Endothelial cell of umbilical vein (primary cell): ENCODE data around the gene RNF144B.

ENCODE experiments used
- CTCF ChIP-seq, 2 donors: IDR thresholded peaks; 1 replicate in 1 of 2; 2 replicates in 1 of 2; pipeline ENCODE4 v1.5.1; 2011; ENCODE audit warnings: low read length in 2 of 2, mild to moderate bottlenecking in 2 of 2, moderate library complexity in 2 of 2, control low read depth in 1 of 2, inconsistent platforms in 1 of 2, low read depth in 1 of 2; ENCODE audit not compliant: insufficient read depth in 1 of 2; ENCODE audit errors: extremely low read depth in 1 of 2
- EZH2 ChIP-seq: IDR thresholded peaks from 2 replicates; pipeline ENCODE4 v1.6.1; 2012; ENCODE audit warnings: borderline replicate concordance, low read depth, mild to moderate bottlenecking, moderate library complexity, low read length, inconsistent platforms; ENCODE audit not compliant: severe bottlenecking
- GATA2 ChIP-seq: IDR thresholded peaks from 2 replicates; pipeline ENCODE4 v1.7.0; 2011; ENCODE audit warnings: low read depth, mild to moderate bottlenecking, moderate library complexity, mixed read lengths, low read length; ENCODE audit not compliant: insufficient read length, insufficient read depth
- JUN ChIP-seq: IDR thresholded peaks from 2 replicates; pipeline ENCODE4 v1.6.1; 2011; ENCODE audit warnings: borderline replicate concordance, low read depth; ENCODE audit not compliant: insufficient read length, insufficient read depth
- MAX ChIP-seq: IDR thresholded peaks from 2 replicates; pipeline ENCODE4 v1.6.1; 2011; ENCODE audit not compliant: insufficient read depth, insufficient read length
- MYC ChIP-seq: IDR thresholded peaks from one replicate; pipeline ENCODE4 v1.6.1; 2011; ENCODE audit warnings: mild to moderate bottlenecking, low read depth, low read length
- POLR2A ChIP-seq: IDR thresholded peaks from 2 replicates; pipeline ENCODE4 v1.6.1; 2012; ENCODE audit warnings: low read depth, mild to moderate bottlenecking, control low read depth, low read length
- POLR2AphosphoS5 ChIP-seq: IDR thresholded peaks from 2 replicates; pipeline ENCODE4 v1.6.1; 2012; ENCODE audit warnings: low read depth, mild to moderate bottlenecking, control low read depth, low read length, moderate library complexity; ENCODE audit not compliant: insufficient read depth

- TF ChIP-seq CTCF (IDR thresholded peaks at IDR 0.05; ENCODE audit: extremely low read depth in 1 of 2, insufficient read depth in 1 of 2, low read depth in 1 of 2, low read length in 2 of 2): peak; percentile 84 to 96
- no peak for TF ChIP-seq POLR2A
- no peak for TF ChIP-seq POLR2AphosphoS5
- TF ChIP-seq EZH2: no peak
- TF ChIP-seq MYC: no peak
- TF ChIP-seq JUN: peak; percentile 16
- no peak for TF ChIP-seq MAX
- TF ChIP-seq GATA2: no peak
Observed at GRCh38 chr6:18503593-18504231, 116.6 kb downstream of the RNF144B start.
